Rectal smooth muscle tissue (tissue), 1 donor: ENCODE data around the gene AHI1.

Source experiments
- H3K27ac ChIP-seq: one replicate; pipeline ENCODE4 v1.7.0; 2013; ENCODE audit warnings: low read depth, low read length, inconsistent platforms
- H3K27me3 ChIP-seq: one replicate; pipeline ENCODE4 v1.7.0; 2013; ENCODE audit warnings: low read length; ENCODE audit not compliant: control insufficient read depth, insufficient read depth
- H3K36me3 ChIP-seq: one replicate; pipeline ENCODE4 v1.7.0; 2013; ENCODE audit warnings: low read length; ENCODE audit not compliant: control insufficient read depth, insufficient read depth
- H3K4me1 ChIP-seq: one replicate; pipeline ENCODE4 v1.7.0; 2013; ENCODE audit warnings: low read length; ENCODE audit not compliant: control insufficient read depth, insufficient read depth
- H3K4me3 ChIP-seq: one replicate; pipeline ENCODE4 v1.7.0; 2013; ENCODE audit warnings: low read length
- H3K9ac ChIP-seq: one replicate; pipeline ENCODE4 v1.7.0; 2013; ENCODE audit warnings: low read length

The AHI1 gene

GRCh38 chr6:135233686-135234491, 263.7 kb downstream of the AHI1 start:
- Histone ChIP-seq H3K4me3 (no peak overlapping the region), H3K27me3 (no peaks in the 10 kb centered on the region), H3K4me1 (no peaks in the 10 kb centered on the region), H3K36me3 (no peaks in the 10 kb centered on the region), H3K27ac (no peak overlapping the region), H3K9ac (no peak overlapping the region)
